ENCODE data around the gene SNX20. TPM values are rescaled to one million over a fixed set of nuclear protein-coding genes. Genes with fewer than 3 reads are reported as not detected.

The SNX20 gene
- total and polyA plus RNA-seq, 2 donors (not counting 3 experiments of a cell fraction or from before 2014, with no cell fraction given): not detected

DNA sequence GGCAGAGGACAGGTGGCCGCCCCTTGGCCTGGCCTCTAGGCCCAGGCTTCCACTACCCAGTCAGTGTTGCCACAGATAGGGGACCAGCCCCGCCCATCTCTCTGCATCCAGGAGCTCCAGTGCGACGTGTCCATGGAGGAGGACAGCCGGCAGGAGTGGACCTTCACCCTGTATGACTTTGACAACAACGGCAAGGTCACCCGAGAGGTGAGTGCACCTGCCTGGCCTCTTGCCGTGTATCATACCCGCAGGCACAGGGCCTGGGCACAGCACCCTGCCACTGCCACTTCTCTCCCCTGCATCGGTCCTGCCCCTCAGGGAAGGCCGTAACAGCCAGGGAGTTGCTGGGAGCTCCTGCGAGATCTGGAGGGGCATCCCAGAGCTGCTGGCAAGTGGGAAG lies 55.7 kb downstream of the SNX20 start:
- dilution Hi-C loops (cut with MboI; ENCODE audit: extremely low pct_ligation_motif_present, low sequenced_read_pairs): no loop called here
- TF ChIP-seq, protein P1, sequence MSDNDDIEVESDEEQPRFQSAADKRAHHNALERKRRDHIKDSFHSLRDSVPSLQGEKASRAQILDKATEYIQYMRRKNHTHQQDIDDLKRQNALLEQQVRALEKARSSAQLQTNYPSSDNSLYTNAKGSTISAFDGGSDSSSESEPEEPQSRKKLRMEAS (IDR thresholded peaks at IDR 0.05; ENCODE audit: insufficient read depth, insufficient read length): no peak
- TF ChIP-seq GATA2 (IDR thresholded peaks at IDR 0.05; ENCODE audit: insufficient read depth, insufficient read length, low read depth, low read length) (no peak), POLR2A (IDR thresholded peaks at IDR 0.05; ENCODE audit: low read depth, low read length) (no peak), EZH2 (IDR thresholded peaks at IDR 0.05; ENCODE audit: borderline replicate concordance, low read depth, low read length, severe bottlenecking) (no peak), JUN (IDR thresholded peaks at IDR 0.05; ENCODE audit: borderline replicate concordance, insufficient read depth, insufficient read length, low read depth) (no peak), FOS (IDR thresholded peaks at IDR 0.05; ENCODE audit: borderline replicate concordance, insufficient read depth, low read length) (no peak), MYC (IDR thresholded peaks at IDR 0.05; ENCODE audit: low read depth, low read length) (no peak), POLR2AphosphoS5 (IDR thresholded peaks at IDR 0.05; ENCODE audit: insufficient read depth, low read depth, low read length) (no peak)
- H3K4me3 ChIP-seq (replicated peaks in 1 of 3; ENCODE audit: insufficient read depth in 1 of 3, low read depth in 1 of 3, low read length in 3 of 3): no peak overlapping the region
- no peak overlapping the region for H3K27ac ChIP-seq (ENCODE audit: insufficient read depth, low read depth, low read length)
- H3K36me3 ChIP-seq (ENCODE audit: control insufficient read depth in 2 of 2, extremely low read depth in 1 of 2, insufficient read depth in 2 of 2, low read length in 2 of 2): no peaks in the 10 kb centered on the region
- no peak overlapping the region for H3K4me2 ChIP-seq (ENCODE audit: insufficient read depth, low read length)
- CTCF ChIA-PET: interaction anchor here (0.9 to 1.4 kb wide), 2 partner anchors 14 to 20 kb away, joined by 3 read pairs; no protein-coding TSS in a partner anchor
- no peaks in the 10 kb centered on the region for H3K4me1 ChIP-seq (ENCODE audit: control insufficient read depth, extremely low read depth, insufficient read depth, low read length)
- no peaks in the 10 kb centered on the region for H4K20me1 ChIP-seq (replicated peaks; ENCODE audit: control insufficient read depth, extremely low read depth, insufficient read depth, low read length)
- no peak for FAIRE-seq
- no peak overlapping the region for H2AFZ ChIP-seq (ENCODE audit: low read depth, low read length)
- intact Hi-C loops (cut with micrococcal nuclease): no loop called here
- H3K9me3 ChIP-seq (replicated peaks; ENCODE audit: control insufficient read depth, insufficient read depth, low read length): no peaks in the 10 kb centered on the region
- no peak overlapping the region for H3K9ac ChIP-seq (replicated peaks; ENCODE audit: extremely low read depth, insufficient read depth, low read length)
- no peaks in the 10 kb centered on the region for H3K9me1 ChIP-seq (replicated peaks; ENCODE audit: control insufficient read depth, extremely low read depth, insufficient read depth, low read length)
- DNase-seq (ENCODE audit: low read depth, low spot score): no peak
- POLR2A ChIA-PET: no interaction called here
- BruUV-seq (replicated peaks): no TSS peak
- H3K79me2 ChIP-seq (ENCODE audit: control insufficient read depth, insufficient read depth, low read length): no peaks in the 10 kb centered on the region
- no peaks in the 10 kb centered on the region for H3K27me3 ChIP-seq (ENCODE audit: control insufficient read depth in 2 of 2, insufficient read depth in 2 of 2, low read length in 2 of 2)

DNA sequence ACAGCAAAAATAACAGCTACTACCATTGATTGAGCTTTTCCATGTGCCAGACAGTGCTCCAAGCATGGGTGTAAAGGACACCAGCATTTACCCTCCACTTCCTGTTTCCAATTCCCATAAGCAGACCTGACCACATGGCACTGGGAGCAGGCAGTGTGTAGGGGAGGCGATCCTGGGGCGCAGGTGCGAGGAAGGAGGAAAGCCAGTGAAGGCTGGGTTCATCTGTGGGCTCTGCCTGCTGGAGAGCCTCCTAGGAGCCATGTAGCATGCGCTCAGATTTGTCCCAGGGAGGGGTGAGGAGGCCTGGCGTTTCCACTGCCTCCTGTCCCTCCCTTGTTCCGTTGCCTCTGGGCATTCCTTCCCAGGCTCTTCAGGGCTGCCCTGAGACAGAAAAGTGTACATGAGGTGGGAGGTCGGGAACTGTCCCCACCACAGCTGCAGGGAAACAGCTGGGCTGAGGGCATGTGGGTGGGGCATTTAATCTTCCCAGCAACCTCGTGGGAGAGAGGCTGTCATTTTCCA lies 56.6 kb downstream of the SNX20 start:
- intact Hi-C loops (cut with micrococcal nuclease) (no loop called here), dilution Hi-C loops (cut with MboI; ENCODE audit: extremely low pct_ligation_motif_present, low sequenced_read_pairs) (no loop called here)
- TF ChIP-seq MYC (IDR thresholded peaks at IDR 0.05; ENCODE audit: low read depth, low read length): no peak
- TF ChIP-seq POLR2AphosphoS5 (IDR thresholded peaks at IDR 0.05; ENCODE audit: insufficient read depth, low read depth, low read length): no peak
- no peak for TF ChIP-seq POLR2A (IDR thresholded peaks at IDR 0.05; ENCODE audit: low read depth, low read length)
- TF ChIP-seq, protein P1 (IDR thresholded peaks at IDR 0.05; ENCODE audit: insufficient read depth, insufficient read length): no peak
- TF ChIP-seq GATA2 (IDR thresholded peaks at IDR 0.05; ENCODE audit: insufficient read depth, insufficient read length, low read depth, low read length): no peak
- no peak for TF ChIP-seq FOS (IDR thresholded peaks at IDR 0.05; ENCODE audit: borderline replicate concordance, insufficient read depth, low read length)
- TF ChIP-seq, protein P2, sequence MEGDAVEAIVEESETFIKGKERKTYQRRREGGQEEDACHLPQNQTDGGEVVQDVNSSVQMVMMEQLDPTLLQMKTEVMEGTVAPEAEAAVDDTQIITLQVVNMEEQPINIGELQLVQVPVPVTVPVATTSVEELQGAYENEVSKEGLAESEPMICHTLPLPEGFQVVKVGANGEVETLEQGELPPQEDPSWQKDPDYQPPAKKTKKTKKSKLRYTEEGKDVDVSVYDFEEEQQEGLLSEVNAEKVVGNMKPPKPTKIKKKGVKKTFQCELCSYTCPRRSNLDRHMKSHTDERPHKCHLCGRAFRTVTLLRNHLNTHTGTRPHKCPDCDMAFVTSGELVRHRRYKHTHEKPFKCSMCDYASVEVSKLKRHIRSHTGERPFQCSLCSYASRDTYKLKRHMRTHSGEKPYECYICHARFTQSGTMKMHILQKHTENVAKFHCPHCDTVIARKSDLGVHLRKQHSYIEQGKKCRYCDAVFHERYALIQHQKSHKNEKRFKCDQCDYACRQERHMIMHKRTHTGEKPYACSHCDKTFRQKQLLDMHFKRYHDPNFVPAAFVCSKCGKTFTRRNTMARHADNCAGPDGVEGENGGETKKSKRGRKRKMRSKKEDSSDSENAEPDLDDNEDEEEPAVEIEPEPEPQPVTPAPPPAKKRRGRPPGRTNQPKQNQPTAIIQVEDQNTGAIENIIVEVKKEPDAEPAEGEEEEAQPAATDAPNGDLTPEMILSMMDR (IDR thresholded peaks at IDR 0.05; ENCODE audit: extremely low read depth in 1 of 2, insufficient read depth in 1 of 2, low read depth in 1 of 2, low read length in 2 of 2): no peak
- TF ChIP-seq EZH2 (IDR thresholded peaks at IDR 0.05; ENCODE audit: borderline replicate concordance, low read depth, low read length, severe bottlenecking): no peak
- TF ChIP-seq JUN (IDR thresholded peaks at IDR 0.05; ENCODE audit: borderline replicate concordance, insufficient read depth, insufficient read length, low read depth): no peak
- no peaks in the 10 kb centered on the region for H3K27me3 ChIP-seq (ENCODE audit: control insufficient read depth in 2 of 2, insufficient read depth in 2 of 2, low read length in 2 of 2)
- no peaks in the 10 kb centered on the region for H3K4me1 ChIP-seq (ENCODE audit: control insufficient read depth, extremely low read depth, insufficient read depth, low read length)
- H2AFZ ChIP-seq (ENCODE audit: low read depth, low read length): no peak overlapping the region
- H3K9me3 ChIP-seq (replicated peaks; ENCODE audit: control insufficient read depth, insufficient read depth, low read length): no peaks in the 10 kb centered on the region
- DNase-seq (ENCODE audit: low read depth, low spot score) (no peak), FAIRE-seq (no peak)
- BruUV-seq (replicated peaks): no TSS peak
- H3K9me1 ChIP-seq (replicated peaks; ENCODE audit: control insufficient read depth, extremely low read depth, insufficient read depth, low read length): no peaks in the 10 kb centered on the region
- no peaks in the 10 kb centered on the region for H3K36me3 ChIP-seq (ENCODE audit: control insufficient read depth in 2 of 2, extremely low read depth in 1 of 2, insufficient read depth in 2 of 2, low read length in 2 of 2)
- H3K9ac ChIP-seq (replicated peaks; ENCODE audit: extremely low read depth, insufficient read depth, low read length): no peak overlapping the region
- POLR2A ChIA-PET: no interaction called here
- no peaks in the 10 kb centered on the region for H3K79me2 ChIP-seq (ENCODE audit: control insufficient read depth, insufficient read depth, low read length)
- H3K4me2 ChIP-seq (ENCODE audit: insufficient read depth, low read length): no peak overlapping the region
- CTCF ChIA-PET: interaction anchor here (1.1 to 1.8 kb wide), 3 partner anchors 13 to 31 kb away, joined by 3 to 5 read pairs (median 5); no protein-coding TSS in a partner anchor
- no peaks in the 10 kb centered on the region for H4K20me1 ChIP-seq (replicated peaks; ENCODE audit: control insufficient read depth, extremely low read depth, insufficient read depth, low read length)
- H3K27ac ChIP-seq (ENCODE audit: insufficient read depth, low read depth, low read length): no peak overlapping the region
- H3K4me3 ChIP-seq (replicated peaks in 1 of 3; ENCODE audit: insufficient read depth in 1 of 3, low read depth in 1 of 3, low read length in 3 of 3): no peak overlapping the region
